Epithelial cell of proximal tubule (primary cell): ENCODE measurements around the gene ATP2B2. TPM values are rescaled to one million over a fixed set of nuclear protein-coding genes. Genes with fewer than 3 reads are reported as not detected.

Experiments used
- DNase-seq: peaks from one replicate; pipeline ENCODE4 v3.0.0-alpha.2; 2011; ENCODE audit warnings: low read depth
- H3K4me3 ChIP-seq: 2 replicates; pipeline ENCODE4 v1.5.1; 2011; ENCODE audit warnings: low read depth, mild to moderate bottlenecking, low read length
- total RNA-seq: library from RNA; depleted of rRNA; stranded (reverse); fragments of >200 nt; gene quantifications from 2 replicates; pipeline ENCODE4 v1.2.3, GENCODE V29; 2015
- TF ChIP-seq, protein P1 (sequence below): conservative IDR thresholded peaks from 2 replicates; pipeline ENCODE4 v1.5.1; 2012; ENCODE audit warnings: low read depth, mild to moderate bottlenecking, low read length

ATP2B2 gene
- total RNA-seq, 1 donor from 2014 or later, result not detected

GRCh38 chr3:10315771-10316344, 189.5 kb downstream of the ATP2B2 start:
- TF ChIP-seq, protein P1, sequence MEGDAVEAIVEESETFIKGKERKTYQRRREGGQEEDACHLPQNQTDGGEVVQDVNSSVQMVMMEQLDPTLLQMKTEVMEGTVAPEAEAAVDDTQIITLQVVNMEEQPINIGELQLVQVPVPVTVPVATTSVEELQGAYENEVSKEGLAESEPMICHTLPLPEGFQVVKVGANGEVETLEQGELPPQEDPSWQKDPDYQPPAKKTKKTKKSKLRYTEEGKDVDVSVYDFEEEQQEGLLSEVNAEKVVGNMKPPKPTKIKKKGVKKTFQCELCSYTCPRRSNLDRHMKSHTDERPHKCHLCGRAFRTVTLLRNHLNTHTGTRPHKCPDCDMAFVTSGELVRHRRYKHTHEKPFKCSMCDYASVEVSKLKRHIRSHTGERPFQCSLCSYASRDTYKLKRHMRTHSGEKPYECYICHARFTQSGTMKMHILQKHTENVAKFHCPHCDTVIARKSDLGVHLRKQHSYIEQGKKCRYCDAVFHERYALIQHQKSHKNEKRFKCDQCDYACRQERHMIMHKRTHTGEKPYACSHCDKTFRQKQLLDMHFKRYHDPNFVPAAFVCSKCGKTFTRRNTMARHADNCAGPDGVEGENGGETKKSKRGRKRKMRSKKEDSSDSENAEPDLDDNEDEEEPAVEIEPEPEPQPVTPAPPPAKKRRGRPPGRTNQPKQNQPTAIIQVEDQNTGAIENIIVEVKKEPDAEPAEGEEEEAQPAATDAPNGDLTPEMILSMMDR, result no peak
- no peak for DNase-seq
- H3K4me3 ChIP-seq, result no peak overlapping the region

DNA sequence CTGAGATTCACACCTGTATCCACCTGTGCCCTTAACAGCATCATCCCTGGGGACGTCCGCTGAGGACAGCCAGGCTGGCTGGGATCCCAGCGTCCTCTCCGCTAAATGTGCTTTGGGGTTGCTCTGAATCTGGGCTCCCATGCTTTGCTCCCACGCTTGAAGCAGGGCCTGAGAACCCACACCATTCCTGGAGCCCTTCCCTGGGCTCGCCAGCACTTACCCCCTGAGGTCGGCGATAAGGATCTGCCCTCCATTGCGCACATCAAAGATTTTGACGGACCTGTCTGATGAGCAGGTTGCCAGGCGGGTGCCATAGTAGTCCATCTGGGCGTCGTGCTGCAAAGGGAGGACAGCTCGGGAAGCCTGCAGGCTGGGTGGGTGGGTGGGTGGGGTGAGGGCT, 190.3 kb downstream of the ATP2B2 start:
- H3K4me3 ChIP-seq, result no peak overlapping the region
- TF ChIP-seq, protein P1, result no peak
- no peak for DNase-seq

DNA sequence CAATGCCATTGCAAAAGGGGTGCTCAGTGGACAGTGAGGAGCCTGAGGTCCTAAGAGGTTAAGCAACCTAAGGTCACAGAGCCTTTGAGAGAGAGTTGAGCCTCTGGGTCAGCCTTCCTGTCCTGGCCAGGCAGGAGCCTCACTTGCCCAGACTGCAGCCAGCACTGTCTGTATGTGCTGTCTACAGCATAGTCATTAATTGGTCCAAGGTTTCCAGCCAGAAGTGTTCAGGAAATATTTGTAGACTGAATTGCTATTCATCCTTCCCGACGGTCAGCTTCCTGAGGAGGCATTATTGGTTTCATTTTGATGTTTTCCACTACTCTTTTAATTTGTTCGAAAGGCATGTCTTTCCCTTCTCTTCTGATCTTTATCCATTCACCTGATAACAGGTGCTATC, 192.5 kb downstream of the ATP2B2 start:
- H3K4me3 ChIP-seq, result no peak overlapping the region
- DNase-seq, result no peak
- TF ChIP-seq, protein P1, result no peak

DNA sequence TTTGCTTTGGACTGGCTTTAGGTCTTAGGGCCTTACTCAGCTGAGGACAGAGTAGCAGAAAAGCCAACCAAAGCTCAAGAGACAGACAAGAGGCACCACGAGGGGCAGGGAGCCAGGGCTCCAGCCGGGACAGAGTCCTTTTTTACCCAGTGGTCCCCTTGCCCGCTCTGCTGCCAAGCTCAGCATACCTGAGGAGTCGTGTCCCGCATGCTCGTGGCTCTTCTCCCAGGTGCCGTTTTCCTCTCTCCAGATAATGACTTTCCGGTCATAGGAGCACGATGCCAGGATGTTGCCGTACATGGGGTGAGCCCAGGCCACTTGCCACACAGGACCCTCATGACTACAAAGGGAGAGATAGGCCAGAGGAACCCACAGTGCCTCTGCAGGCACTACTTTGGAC, 193.0 kb downstream of the ATP2B2 start:
- TF ChIP-seq, protein P1, result no peak
- no peak overlapping the region for H3K4me3 ChIP-seq
- DNase-seq, result no peak

- TF ChIP-seq, protein P1, result no peak
- no peak overlapping the region for H3K4me3 ChIP-seq
- no peak for DNase-seq
These were observed 193.7 kb downstream of the ATP2B2 start for GRCh38 chr3:10311710-10312109.

GRCh38 chr3:10310578-10310977, 194.8 kb downstream of the ATP2B2 start:
- TF ChIP-seq, protein P1, result no peak
- H3K4me3 ChIP-seq, result no peak overlapping the region
- no peak for DNase-seq

- no peak overlapping the region for H3K4me3 ChIP-seq
- TF ChIP-seq, protein P1, result no peak
- DNase-seq, result no peak
These were observed 195.7 kb downstream of the ATP2B2 start for GRCh38 chr3:10309736-10310135.
